ENCODE measurements around the gene TSPAN4.

DNA sequence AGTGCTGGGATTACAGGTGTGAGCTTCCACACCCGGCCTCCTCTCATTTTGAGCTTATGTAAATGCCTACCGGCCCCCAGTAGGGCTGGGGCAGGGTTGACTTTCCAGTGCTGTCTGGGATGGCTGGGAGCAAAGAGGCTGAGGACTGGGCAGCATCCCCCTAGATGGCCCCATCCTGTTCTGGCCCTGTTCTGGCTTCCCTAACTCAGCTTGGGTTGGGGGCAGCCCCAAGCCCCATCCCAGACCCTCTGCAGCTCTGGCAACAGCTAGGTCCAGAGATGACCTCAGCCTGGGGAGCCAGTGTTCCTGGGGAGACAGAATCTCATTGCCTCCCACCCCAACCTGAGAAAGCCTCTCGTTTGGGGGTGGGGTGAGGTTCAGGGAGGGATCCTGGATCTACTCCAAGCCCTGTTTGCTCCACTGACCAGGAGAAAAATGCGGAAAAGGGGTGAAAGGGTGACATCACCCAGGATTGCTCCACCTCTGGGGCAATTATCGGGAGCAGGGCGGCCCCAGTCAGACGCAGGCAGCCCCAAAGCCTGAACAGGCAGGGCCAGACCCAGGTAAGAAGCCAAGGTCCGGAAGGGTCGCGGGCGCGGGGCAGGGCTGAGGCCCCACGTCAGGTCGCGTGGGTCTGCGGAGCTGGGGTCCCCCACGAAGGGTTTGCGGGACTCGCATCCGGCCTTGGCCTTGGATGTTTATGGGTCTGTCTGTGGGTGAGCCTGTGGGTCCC lies 24.1 kb upstream of the TSPAN4 start, which contains the start of gene PNPLA2:
- TF ChIP-seq, protein P1, sequence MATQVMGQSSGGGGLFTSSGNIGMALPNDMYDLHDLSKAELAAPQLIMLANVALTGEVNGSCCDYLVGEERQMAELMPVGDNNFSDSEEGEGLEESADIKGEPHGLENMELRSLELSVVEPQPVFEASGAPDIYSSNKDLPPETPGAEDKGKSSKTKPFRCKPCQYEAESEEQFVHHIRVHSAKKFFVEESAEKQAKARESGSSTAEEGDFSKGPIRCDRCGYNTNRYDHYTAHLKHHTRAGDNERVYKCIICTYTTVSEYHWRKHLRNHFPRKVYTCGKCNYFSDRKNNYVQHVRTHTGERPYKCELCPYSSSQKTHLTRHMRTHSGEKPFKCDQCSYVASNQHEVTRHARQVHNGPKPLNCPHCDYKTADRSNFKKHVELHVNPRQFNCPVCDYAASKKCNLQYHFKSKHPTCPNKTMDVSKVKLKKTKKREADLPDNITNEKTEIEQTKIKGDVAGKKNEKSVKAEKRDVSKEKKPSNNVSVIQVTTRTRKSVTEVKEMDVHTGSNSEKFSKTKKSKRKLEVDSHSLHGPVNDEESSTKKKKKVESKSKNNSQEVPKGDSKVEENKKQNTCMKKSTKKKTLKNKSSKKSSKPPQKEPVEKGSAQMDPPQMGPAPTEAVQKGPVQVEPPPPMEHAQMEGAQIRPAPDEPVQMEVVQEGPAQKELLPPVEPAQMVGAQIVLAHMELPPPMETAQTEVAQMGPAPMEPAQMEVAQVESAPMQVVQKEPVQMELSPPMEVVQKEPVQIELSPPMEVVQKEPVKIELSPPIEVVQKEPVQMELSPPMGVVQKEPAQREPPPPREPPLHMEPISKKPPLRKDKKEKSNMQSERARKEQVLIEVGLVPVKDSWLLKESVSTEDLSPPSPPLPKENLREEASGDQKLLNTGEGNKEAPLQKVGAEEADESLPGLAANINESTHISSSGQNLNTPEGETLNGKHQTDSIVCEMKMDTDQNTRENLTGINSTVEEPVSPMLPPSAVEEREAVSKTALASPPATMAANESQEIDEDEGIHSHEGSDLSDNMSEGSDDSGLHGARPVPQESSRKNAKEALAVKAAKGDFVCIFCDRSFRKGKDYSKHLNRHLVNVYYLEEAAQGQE (IDR thresholded peaks at IDR 0.05; ENCODE audit: insufficient replicate concordance, low read depth) = no peak
- TF ChIP-seq POLR2AphosphoS5 (IDR thresholded peaks at IDR 0.05; ENCODE audit: low read depth) = no peak
